IMR-90 (cell line): ENCODE data around the gene MZB1.

Experiments
- CEBPB ChIP-seq: IDR thresholded peaks from 2 replicates; pipeline ENCODE4 v1.6.1; 2012; ENCODE audit warnings: low read depth, low read length, improper control_type of control experiment
- NFE2L2 ChIP-seq: fragments of 150-350 bp; IDR thresholded peaks from 2 replicates; pipeline ENCODE4 v1.6.1; 2016; ENCODE audit warnings: low read depth, mild to moderate bottlenecking, low read length
- POLR2A ChIP-seq: IDR thresholded peaks from 2 replicates; pipeline ENCODE4 v1.6.1; 2012; ENCODE audit warnings: mild to moderate bottlenecking, low read depth, low read length
- RCOR1 ChIP-seq: IDR thresholded peaks from 2 replicates; pipeline ENCODE4 v1.6.1; 2012; ENCODE audit warnings: mild to moderate bottlenecking, low read length, improper control_type of control experiment; ENCODE audit not compliant: insufficient replicate concordance
- RFX5 ChIP-seq: IDR thresholded peaks from 2 replicates; pipeline ENCODE4 v1.8.0; 2012; ENCODE audit warnings: low read depth, mild to moderate bottlenecking, low read length, moderate library complexity
- TF ChIP-seq, protein P1 (sequence below): conservative IDR thresholded peaks from 2 replicates; pipeline ENCODE4 v1.5.1; 2012; ENCODE audit warnings: mild to moderate bottlenecking, low read depth, low read length, improper control_type of control experiment

DNA sequence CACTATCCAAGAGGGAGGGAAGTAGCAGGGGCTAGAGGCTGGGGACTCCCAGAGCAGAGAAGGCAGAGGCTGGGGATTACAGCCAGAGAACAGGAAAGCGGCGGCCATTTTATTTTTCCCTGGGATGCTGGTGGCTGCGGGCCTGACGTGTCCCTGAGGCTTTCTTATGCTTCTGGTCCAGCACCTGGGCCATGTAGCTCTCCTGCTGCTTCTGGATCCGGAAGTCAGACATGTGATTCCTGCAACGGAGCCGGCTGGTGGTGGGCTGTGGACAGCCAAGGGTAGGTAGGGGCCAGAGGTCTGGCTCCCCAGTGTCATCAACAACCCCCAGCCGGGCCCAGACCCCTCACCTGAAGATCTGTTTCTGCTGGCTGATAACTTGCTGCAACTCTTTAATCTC is 7.0 kb upstream of the MZB1 start:
- TF ChIP-seq, protein P1, sequence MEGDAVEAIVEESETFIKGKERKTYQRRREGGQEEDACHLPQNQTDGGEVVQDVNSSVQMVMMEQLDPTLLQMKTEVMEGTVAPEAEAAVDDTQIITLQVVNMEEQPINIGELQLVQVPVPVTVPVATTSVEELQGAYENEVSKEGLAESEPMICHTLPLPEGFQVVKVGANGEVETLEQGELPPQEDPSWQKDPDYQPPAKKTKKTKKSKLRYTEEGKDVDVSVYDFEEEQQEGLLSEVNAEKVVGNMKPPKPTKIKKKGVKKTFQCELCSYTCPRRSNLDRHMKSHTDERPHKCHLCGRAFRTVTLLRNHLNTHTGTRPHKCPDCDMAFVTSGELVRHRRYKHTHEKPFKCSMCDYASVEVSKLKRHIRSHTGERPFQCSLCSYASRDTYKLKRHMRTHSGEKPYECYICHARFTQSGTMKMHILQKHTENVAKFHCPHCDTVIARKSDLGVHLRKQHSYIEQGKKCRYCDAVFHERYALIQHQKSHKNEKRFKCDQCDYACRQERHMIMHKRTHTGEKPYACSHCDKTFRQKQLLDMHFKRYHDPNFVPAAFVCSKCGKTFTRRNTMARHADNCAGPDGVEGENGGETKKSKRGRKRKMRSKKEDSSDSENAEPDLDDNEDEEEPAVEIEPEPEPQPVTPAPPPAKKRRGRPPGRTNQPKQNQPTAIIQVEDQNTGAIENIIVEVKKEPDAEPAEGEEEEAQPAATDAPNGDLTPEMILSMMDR: no peak
- no peak for TF ChIP-seq POLR2A
- no peak for TF ChIP-seq CEBPB
- no peak for TF ChIP-seq NFE2L2
- no peak for TF ChIP-seq RFX5
- no peak for TF ChIP-seq RCOR1
